Lower leg skin (tissue), 4 donors: ENCODE measurements around the gene FYTTD1. TPM values are rescaled to one million over a fixed set of nuclear protein-coding genes. Genes with fewer than 3 reads are reported as not detected.

Experiments
- DNase-seq, 2 donors: peaks; one replicate each; pipeline ENCODE4 v3.0.0-alpha.2; 2019; ENCODE audit warnings: low spot score in 2 of 2
- H3K4me3 ChIP-seq: fragments of 200-600 bp; sonication (generic); 2 replicates; pipeline ENCODE4 v1.5.1; 2017; ENCODE audit warnings: mild to moderate bottlenecking, low read depth; ENCODE audit not compliant: poor library complexity, severe bottlenecking
- POLR2A ChIP-seq, 2 donors: fragments of 450-650 bp; IDR thresholded peaks; one replicate each; pipeline ENCODE4 v1.6.1; 2016 to 2017; ENCODE audit warnings: antibody characterized with exemption in 2 of 2, mild to moderate bottlenecking in 1 of 2, moderate library complexity in 1 of 2
- WGBS, 2 donors: methylation state at CpG; one replicate each; pipeline ENCODE4 v1.1.5; 2018; 5-methylcytosine and 5-hydroxymethylcytosine counted together
- intact Hi-C: fragments of 100-400 bp; cut with DNase I; formaldehyde crosslinking; loops from one replicate; pipeline ENCODE4 v1.15.0; 2023; ENCODE audit warnings: low total_unique reads
- total RNA-seq, 4 donors: library from RNA; depleted of rRNA; stranded (reverse); fragments of >200 nt; gene quantifications; one replicate each; pipeline ENCODE4 v1.1.0, GENCODE V29; 2016
- TF ChIP-seq, protein P1 (sequence below), 3 donors: fragments of 450-650 bp; IDR thresholded peaks; one replicate each; pipeline ENCODE4 v1.5.1; 2016; ENCODE audit warnings: antibody characterized with exemption in 3 of 3, mild to moderate bottlenecking in 3 of 3, moderate library complexity in 2 of 3

The FYTTD1 gene
- total RNA-seq, 4 donors from 2014 or later: 44.6 to 65.1 (median 54.3) TPM

GRCh38 chr3:197793247-197793646 lies 43.6 kb downstream of the FYTTD1 start:
- no peak for TF ChIP-seq POLR2A (IDR thresholded peaks at IDR 0.05)
- TF ChIP-seq, protein P1, sequence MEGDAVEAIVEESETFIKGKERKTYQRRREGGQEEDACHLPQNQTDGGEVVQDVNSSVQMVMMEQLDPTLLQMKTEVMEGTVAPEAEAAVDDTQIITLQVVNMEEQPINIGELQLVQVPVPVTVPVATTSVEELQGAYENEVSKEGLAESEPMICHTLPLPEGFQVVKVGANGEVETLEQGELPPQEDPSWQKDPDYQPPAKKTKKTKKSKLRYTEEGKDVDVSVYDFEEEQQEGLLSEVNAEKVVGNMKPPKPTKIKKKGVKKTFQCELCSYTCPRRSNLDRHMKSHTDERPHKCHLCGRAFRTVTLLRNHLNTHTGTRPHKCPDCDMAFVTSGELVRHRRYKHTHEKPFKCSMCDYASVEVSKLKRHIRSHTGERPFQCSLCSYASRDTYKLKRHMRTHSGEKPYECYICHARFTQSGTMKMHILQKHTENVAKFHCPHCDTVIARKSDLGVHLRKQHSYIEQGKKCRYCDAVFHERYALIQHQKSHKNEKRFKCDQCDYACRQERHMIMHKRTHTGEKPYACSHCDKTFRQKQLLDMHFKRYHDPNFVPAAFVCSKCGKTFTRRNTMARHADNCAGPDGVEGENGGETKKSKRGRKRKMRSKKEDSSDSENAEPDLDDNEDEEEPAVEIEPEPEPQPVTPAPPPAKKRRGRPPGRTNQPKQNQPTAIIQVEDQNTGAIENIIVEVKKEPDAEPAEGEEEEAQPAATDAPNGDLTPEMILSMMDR (IDR thresholded peaks at IDR 0.05): no peak
- H3K4me3 ChIP-seq: no peak overlapping the region
- 19 to 23% methylated on average over 2 of the region's 2 CpGs for WGBS, 2 donors
- no peak for DNase-seq
- intact Hi-C loops: no loop called here

DNA sequence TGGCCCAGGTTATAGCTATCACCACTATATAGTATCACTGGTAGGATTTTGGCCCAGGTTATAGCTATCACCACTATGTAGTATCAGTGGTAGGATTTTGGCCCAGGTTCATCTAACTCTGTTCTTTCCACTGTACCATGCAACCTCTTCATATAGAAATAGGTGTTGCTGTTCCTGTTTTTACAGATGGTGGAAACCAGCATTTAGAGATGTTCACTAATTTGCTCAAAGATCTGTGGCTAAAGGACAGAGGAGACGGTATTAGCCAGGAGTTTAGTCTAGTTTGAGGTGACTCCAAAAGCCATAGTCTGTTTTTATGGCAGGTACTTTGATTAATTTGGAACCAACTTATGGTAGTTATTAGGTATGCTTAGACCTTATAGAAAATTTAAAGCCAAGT lies 44.4 kb downstream of the FYTTD1 start:
- intact Hi-C loops: no loop called here

GRCh38 chr3:197795200-197795599 lies 45.5 kb downstream of the FYTTD1 start:
- DNase-seq: peak in 1 of 2 donors; percentile 32
- intact Hi-C loops: no loop called here
- no peak overlapping the region for H3K4me3 ChIP-seq
- TF ChIP-seq, protein P1 (IDR thresholded peaks at IDR 0.05): no peak
- TF ChIP-seq POLR2A (IDR thresholded peaks at IDR 0.05): no peak
- 93 to 97% methylated on average over 1 of the region's 1 CpG for WGBS, 2 donors

More for the DNA sequence above, 44.4 kb downstream of the FYTTD1 start:
- no peak overlapping the region for H3K4me3 ChIP-seq
- DNase-seq: no peak
- WGBS, 2 donors: 93% methylated on average over 1 of the region's 1 CpG
- TF ChIP-seq, protein P1 (IDR thresholded peaks at IDR 0.05): no peak
- TF ChIP-seq POLR2A (IDR thresholded peaks at IDR 0.05): no peak

- TF ChIP-seq, protein P1 (IDR thresholded peaks at IDR 0.05): no peak
- TF ChIP-seq POLR2A (IDR thresholded peaks at IDR 0.05): no peak
- no peak for DNase-seq
- WGBS, 2 donors: 62% methylated on average over 4 of the region's 4 CpGs
- intact Hi-C loops: no loop called here
- H3K4me3 ChIP-seq: no peak overlapping the region
These were observed 46.4 kb downstream of the FYTTD1 start for GRCh38 chr3:197796087-197796486.

DNA sequence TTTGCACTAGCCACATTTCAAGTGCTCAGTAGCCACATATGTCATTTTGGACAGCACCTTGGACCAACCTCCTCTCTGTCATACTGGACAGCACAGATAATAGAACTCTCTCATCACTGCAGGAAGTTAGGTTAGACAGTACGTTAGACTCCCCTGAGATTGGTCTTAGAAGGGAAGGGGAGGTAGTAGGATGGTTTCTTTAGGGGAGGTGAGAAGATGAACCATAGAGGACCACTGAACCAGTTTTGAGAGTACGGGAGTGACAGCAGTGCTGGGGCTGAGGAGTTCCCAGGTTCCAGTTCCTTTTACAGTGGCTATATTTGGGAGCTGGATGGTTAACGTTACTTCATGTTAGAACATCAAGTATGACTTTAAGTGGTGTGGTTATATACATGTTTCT lies 49.2 kb downstream of the FYTTD1 start:
- no peak overlapping the region for H3K4me3 ChIP-seq
- intact Hi-C loops: no loop called here
- DNase-seq: no peak
- no peak for TF ChIP-seq POLR2A (IDR thresholded peaks at IDR 0.05)
- TF ChIP-seq, protein P1 (IDR thresholded peaks at IDR 0.05): no peak
- 73 to 79% methylated on average over 3 of the region's 3 CpGs for WGBS, 2 donors

- TF ChIP-seq, protein P1 (IDR thresholded peaks at IDR 0.05): no peak
- no peak for TF ChIP-seq POLR2A (IDR thresholded peaks at IDR 0.05)
- DNase-seq: no peak
- WGBS, 2 donors: 88% methylated on average over 3 of the region's 3 CpGs
- intact Hi-C loops: no loop called here
- no peak overlapping the region for H3K4me3 ChIP-seq
These were observed 50.7 kb downstream of the FYTTD1 start for GRCh38 chr3:197800379-197800778.
